HG02678 (cell line): ENCODE measurements around the gene ADK.

Experiments
- ATAC-seq: cut with Tn5 transposase; IDR thresholded peaks from one replicate; pipeline ENCODE4 v1.9.1; 2021; ENCODE audit warnings: mild to moderate bottlenecking, moderate library complexity; ENCODE audit not compliant: unreplicated experiment

The ADK gene

GRCh38 chr10:74642901-74643595 is 492.0 kb downstream of the ADK start:
- no peak for ATAC-seq

GRCh38 chr10:74643596-74643975 is 492.6 kb downstream of the ADK start:
- ATAC-seq = no peak

- no peak for ATAC-seq
Observed at GRCh38 chr10:74644738-74645137, 493.7 kb downstream of the ADK start.

GRCh38 chr10:74645692-74646091 is 494.7 kb downstream of the ADK start:
- ATAC-seq = no peak

GRCh38 chr10:74650613-74651012 is 499.6 kb downstream of the ADK start:
- no peak for ATAC-seq

- no peak for ATAC-seq
Observed at GRCh38 chr10:74651565-74651964, 500.5 kb downstream of the ADK start.

GRCh38 chr10:74652664-74653063 is 501.6 kb downstream of the ADK start:
- no peak for ATAC-seq

GRCh38 chr10:74658511-74658910 is 507.5 kb downstream of the ADK start:
- ATAC-seq = no peak

GRCh38 chr10:74662635-74663034 is 511.6 kb downstream of the ADK start:
- ATAC-seq = no peak

- no peak for ATAC-seq
Observed at GRCh38 chr10:74669210-74669609, 518.2 kb downstream of the ADK start.

- ATAC-seq = no peak
Observed at GRCh38 chr10:74671716-74672115, 520.7 kb downstream of the ADK start.

GRCh38 chr10:74672430-74673165 is 521.6 kb downstream of the ADK start:
- ATAC-seq = no peak

- no peak for ATAC-seq
Observed at GRCh38 chr10:74674927-74675326, 523.9 kb downstream of the ADK start.

- ATAC-seq = no peak
Observed at GRCh38 chr10:74675484-74675883, 524.5 kb downstream of the ADK start.

GRCh38 chr10:74677951-74678350 is 526.9 kb downstream of the ADK start:
- ATAC-seq = peak; percentile 74

GRCh38 chr10:74681917-74682627 is 531.1 kb downstream of the ADK start:
- no peak for ATAC-seq

- no peak for ATAC-seq
Observed at GRCh38 chr10:74683067-74683466, 532.0 kb downstream of the ADK start.

- no peak for ATAC-seq
Observed at GRCh38 chr10:74683621-74684364, 532.8 kb downstream of the ADK start.

- ATAC-seq = no peak
Observed at GRCh38 chr10:74684462-74684861, 533.4 kb downstream of the ADK start.

- no peak for ATAC-seq
Observed at GRCh38 chr10:74685564-74685963, 534.5 kb downstream of the ADK start.

- no peak for ATAC-seq
Observed at GRCh38 chr10:74690393-74690792, 539.4 kb downstream of the ADK start.
